SK-N-SH (cell line): Measurements from ENCODE around the gene PTPRG. TPM values are rescaled to one million over a fixed set of nuclear protein-coding genes. Genes with fewer than 3 reads are reported as not detected.

Experiments
- CTCF ChIA-PET: fragments of 300-600, 350-600 bp; formaldehyde crosslinking; extraction: SDS; loops from one replicate; lab custom pipeline; 2021; lab: Yijun Ruan, JAX
- POLR2A ChIA-PET: fragments of 350-600 bp; sonication (Branson Sonifier 250); formaldehyde crosslinking; extraction: SDS; loops from one replicate; lab custom pipeline; 2020; ENCODE audit warnings: antibody characterized with exemption, inconsistent platforms; lab: Yijun Ruan, JAX
- DNase-seq: peaks from one replicate; pipeline ENCODE4 v3.0.0; 2012
- H2AFZ ChIP-seq: fragments of 200-600 bp; sonication (generic); 2 replicates; pipeline ENCODE4 v1.8.1; 2016; ENCODE audit warnings: antibody characterized with exemption, mild to moderate bottlenecking, low read depth
- H3F3A ChIP-seq: fragments of 200-600 bp; sonication (generic); replicated peaks from 2 replicates; pipeline ENCODE3; 2016; ENCODE audit warnings: antibody characterized with exemption, mild to moderate bottlenecking; ENCODE audit not compliant: insufficient read depth
- H3K27ac ChIP-seq, 2 experiments: fragments of 200-500 bp in 1 of 2; fragments of 200-600 bp in 1 of 2; sonication (Bioruptor generic) in 1 of 2; sonication (generic), shearing (Covaris generic) in 1 of 2; 2 replicates each; pipeline versions ENCODE4 v1.5.1 to v1.6.1; 2014 to 2016; ENCODE audit warnings: low read depth in 2 of 2, inconsistent platforms in 1 of 2, low read length in 1 of 2, mild to moderate bottlenecking in 1 of 2, mixed read lengths in 1 of 2
- H3K27me3 ChIP-seq: fragments of 200-600 bp; sonication (generic), shearing (Covaris generic); 2 replicates; pipeline ENCODE4 v1.6.1; 2016; ENCODE audit warnings: mixed run types; ENCODE audit not compliant: insufficient read depth
- H3K36me3 ChIP-seq, 2 experiments: fragments of 200-500 bp in 1 of 2; fragments of 200-600 bp in 1 of 2; sonication (Bioruptor generic) in 1 of 2; sonication (generic) in 1 of 2; replicated peaks in 1 of 2; 2 replicates each; pipeline versions ENCODE3 to v1.5.1; 2014 to 2016; ENCODE audit warnings: low read length in 1 of 2, mild to moderate bottlenecking in 1 of 2; ENCODE audit not compliant: insufficient read depth in 2 of 2, control insufficient read depth in 1 of 2
- H3K4me1 ChIP-seq, 2 experiments: fragments of 200-500 bp in 1 of 2; fragments of 200-600 bp in 1 of 2; sonication (Bioruptor generic) in 1 of 2; sonication (generic), shearing (Covaris generic) in 1 of 2; 2 replicates each; pipeline versions ENCODE4 v1.5.1 to v1.6.1; 2014 to 2016; ENCODE audit warnings: low read depth in 1 of 2, low read length in 1 of 2, mixed run types in 1 of 2; ENCODE audit not compliant: insufficient read depth in 2 of 2, control insufficient read depth in 1 of 2
- H3K4me2 ChIP-seq: fragments of 200-600 bp; sonication (generic), shearing (Covaris generic); 2 replicates; pipeline ENCODE4 v1.6.1; 2017; ENCODE audit warnings: mixed run types
- H3K4me3 ChIP-seq, 2 experiments: fragments of 200-500 bp in 1 of 2; fragments of 200-600 bp in 1 of 2; sonication (Bioruptor generic) in 1 of 2; sonication (generic), shearing (Covaris generic) in 1 of 2; 2 replicates each; pipeline versions ENCODE4 v1.5.1 to v1.8.1; 2014 to 2016; ENCODE audit warnings: low read depth in 2 of 2, inconsistent platforms in 1 of 2, low read length in 1 of 2, mild to moderate bottlenecking in 1 of 2, mixed read lengths in 1 of 2, moderate library complexity in 1 of 2
- H3K79me2 ChIP-seq: fragments of 200-600 bp; sonication (generic); 2 replicates; pipeline ENCODE4 v1.8.1; 2017; ENCODE audit warnings: mild to moderate bottlenecking; ENCODE audit not compliant: insufficient read depth
- H3K9ac ChIP-seq: fragments of 200-600 bp; sonication (generic); 2 replicates; pipeline ENCODE4 v1.6.1; 2017; ENCODE audit warnings: mixed run types
- H3K9me2 ChIP-seq: fragments of 200-600 bp; sonication (generic); 2 replicates; pipeline ENCODE4 v1.6.1; 2017; ENCODE audit warnings: mixed run types
- H3K9me3 ChIP-seq: fragments of 200-600 bp; sonication (generic); 2 replicates; pipeline ENCODE4 v1.6.1; 2017; ENCODE audit warnings: mixed run types, mild to moderate bottlenecking, moderate library complexity
- H4K20me1 ChIP-seq: fragments of 200-600 bp; sonication (generic); 2 replicates; pipeline ENCODE4 v1.6.1; 2017; ENCODE audit warnings: mild to moderate bottlenecking, mixed run types; ENCODE audit not compliant: insufficient read depth
- CHD2 ChIP-seq: fragments of 150-350 bp; IDR thresholded peaks from 2 replicates; pipeline ENCODE4 v1.6.1; 2018; ENCODE audit warnings: low read length; ENCODE audit not compliant: partially characterized antibody
- ELF1 ChIP-seq: IDR thresholded peaks from 2 replicates; pipeline ENCODE4 v1.4.0; 2012
- EP300 ChIP-seq, 2 experiments: IDR thresholded peaks; 2 replicates each; pipeline versions ENCODE4 v1.4.0 to v1.6.1; 2012; ENCODE audit warnings: borderline replicate concordance in 1 of 2, low read depth in 1 of 2, low read length in 1 of 2
- EZH2phosphoT487 ChIP-seq: fragments of 200-600 bp; sonication (generic); IDR thresholded peaks from 2 replicates; pipeline ENCODE4 v1.6.1; 2017; ENCODE audit warnings: low read depth, mixed run types, mild to moderate bottlenecking, antibody characterized with exemption, moderate library complexity, borderline replicate concordance
- FOSL2 ChIP-seq: IDR thresholded peaks from 2 replicates; pipeline ENCODE4 v1.4.0; 2012; ENCODE audit warnings: low read depth, mild to moderate bottlenecking, moderate library complexity, borderline replicate concordance
- FOXJ3 ChIP-seq: sonication (generic); formaldehyde crosslinking; IDR thresholded peaks from 2 replicates; pipeline ENCODE4 v1.5.1; 2020; ENCODE audit warnings: mild to moderate bottlenecking, missing genetic modification reagents
- FOXM1 ChIP-seq: IDR thresholded peaks from 2 replicates; pipeline ENCODE4 v1.4.0; 2012; ENCODE audit warnings: low read depth, mild to moderate bottlenecking
- IRF3 ChIP-seq: fragments of 150-350 bp; IDR thresholded peaks from 2 replicates; pipeline ENCODE4 v1.6.1; 2016; ENCODE audit warnings: mild to moderate bottlenecking, low read depth, low read length
- MEF2A ChIP-seq: IDR thresholded peaks from 2 replicates; pipeline ENCODE4 v1.4.0; 2012; ENCODE audit warnings: low read depth, borderline replicate concordance
- MXI1 ChIP-seq: IDR thresholded peaks from 2 replicates; pipeline ENCODE4 v1.6.1; 2012; ENCODE audit warnings: mild to moderate bottlenecking, low read depth, low read length, improper control_type of control experiment
- NFIC ChIP-seq: IDR thresholded peaks from 2 replicates; pipeline ENCODE4 v1.4.0; 2012; ENCODE audit warnings: borderline replicate concordance
- POLR2AphosphoS5 ChIP-seq: IDR thresholded peaks from 2 replicates; pipeline ENCODE4 v1.6.1; 2012; ENCODE audit warnings: low read depth, low read length
- TEAD4 ChIP-seq: IDR thresholded peaks from 2 replicates; pipeline ENCODE4 v1.4.0; 2012; ENCODE audit warnings: mild to moderate bottlenecking, borderline replicate concordance; ENCODE audit not compliant: insufficient read depth
- WGBS: methylation state at CpG from one replicate; pipeline ENCODE4 v1.1.6; 2017; ENCODE audit warnings: low lambda C conversion rate; 5-methylcytosine and 5-hydroxymethylcytosine counted together
- polyA plus RNA-seq, 3 experiments: library from polyadenylated mRNA; depleted of rRNA; stranded (reverse); fragments of >200 nt; gene quantifications; 2 replicates each; pipeline ENCODE4 v1.2.3, GENCODE V29; 2012
- TF ChIP-seq, protein P1 (sequence below): IDR thresholded peaks from 2 replicates; pipeline ENCODE4 v1.4.0; 2012; ENCODE audit warnings: low read depth, borderline replicate concordance
- TF ChIP-seq, protein P2 (sequence below): fragments of 200-600 bp; sonication (generic); IDR thresholded peaks from 2 replicates; pipeline ENCODE4 v1.6.1; 2017; ENCODE audit warnings: antibody characterized with exemption, mild to moderate bottlenecking, moderate library complexity
- TF ChIP-seq, protein P3 (sequence below): IDR thresholded peaks from 2 replicates; pipeline ENCODE4 v1.4.0; 2012; ENCODE audit warnings: low read depth

The PTPRG gene
- polyA plus RNA-seq, 1 of the 3 experiments (the other 2 are of a cell fraction) = 14.1 TPM

DNA sequence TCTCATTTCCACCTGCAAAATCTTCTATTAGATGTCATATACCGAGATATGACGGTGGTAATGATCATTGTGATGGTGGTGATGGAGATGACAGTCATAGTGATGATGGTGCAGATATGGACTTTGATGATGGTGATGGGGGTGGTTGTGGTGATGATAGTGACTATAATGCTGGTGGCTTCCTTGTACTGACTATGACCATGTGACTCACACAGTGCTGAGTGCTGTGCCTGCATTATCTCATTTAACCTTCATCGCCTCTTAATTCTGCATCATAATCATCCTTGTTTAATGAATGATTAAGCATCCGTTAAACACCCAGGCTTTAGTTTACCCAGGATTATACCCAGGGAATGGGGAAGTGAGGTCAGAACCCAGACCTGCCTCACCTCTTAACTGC lies 480.3 kb downstream of the PTPRG start:
- Histone ChIP-seq H3K27me3 (no peaks in the 10 kb centered on the region), H3K9me2 (no peaks in the 10 kb centered on the region), H3F3A (no peaks in the 10 kb centered on the region), H3K4me2 (no peak overlapping the region), H3K27ac (no peak overlapping the region), H3K4me1 (no peaks in the 10 kb centered on the region; a peak in 1 of 4 replicates), H3K36me3 (no peaks in the 10 kb centered on the region), H3K9ac (no peak overlapping the region), H4K20me1 (no peaks in the 10 kb centered on the region), H3K79me2 (no peaks in the 10 kb centered on the region), H3K4me3 (no peak overlapping the region), H2AFZ (no peak overlapping the region), H3K9me3 (no peaks in the 10 kb centered on the region)
- CTCF ChIA-PET = interaction anchor here (1.3 kb wide), 1 partner anchor 10 kb away, joined by 3 read pairs; no protein-coding TSS in a partner anchor
- TF ChIP-seq, protein P1, sequence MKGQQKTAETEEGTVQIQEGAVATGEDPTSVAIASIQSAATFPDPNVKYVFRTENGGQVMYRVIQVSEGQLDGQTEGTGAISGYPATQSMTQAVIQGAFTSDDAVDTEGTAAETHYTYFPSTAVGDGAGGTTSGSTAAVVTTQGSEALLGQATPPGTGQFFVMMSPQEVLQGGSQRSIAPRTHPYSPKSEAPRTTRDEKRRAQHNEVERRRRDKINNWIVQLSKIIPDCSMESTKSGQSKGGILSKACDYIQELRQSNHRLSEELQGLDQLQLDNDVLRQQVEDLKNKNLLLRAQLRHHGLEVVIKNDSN = no peak
- TF ChIP-seq IRF3 (no peak), FOSL2 (no peak), MXI1 (no peak), FOXM1 (no peak), EZH2phosphoT487 (no peak), POLR2AphosphoS5 (no peak), TEAD4 (no peak), CHD2 (no peak), MEF2A (no peak)
- TF ChIP-seq, protein P2, sequence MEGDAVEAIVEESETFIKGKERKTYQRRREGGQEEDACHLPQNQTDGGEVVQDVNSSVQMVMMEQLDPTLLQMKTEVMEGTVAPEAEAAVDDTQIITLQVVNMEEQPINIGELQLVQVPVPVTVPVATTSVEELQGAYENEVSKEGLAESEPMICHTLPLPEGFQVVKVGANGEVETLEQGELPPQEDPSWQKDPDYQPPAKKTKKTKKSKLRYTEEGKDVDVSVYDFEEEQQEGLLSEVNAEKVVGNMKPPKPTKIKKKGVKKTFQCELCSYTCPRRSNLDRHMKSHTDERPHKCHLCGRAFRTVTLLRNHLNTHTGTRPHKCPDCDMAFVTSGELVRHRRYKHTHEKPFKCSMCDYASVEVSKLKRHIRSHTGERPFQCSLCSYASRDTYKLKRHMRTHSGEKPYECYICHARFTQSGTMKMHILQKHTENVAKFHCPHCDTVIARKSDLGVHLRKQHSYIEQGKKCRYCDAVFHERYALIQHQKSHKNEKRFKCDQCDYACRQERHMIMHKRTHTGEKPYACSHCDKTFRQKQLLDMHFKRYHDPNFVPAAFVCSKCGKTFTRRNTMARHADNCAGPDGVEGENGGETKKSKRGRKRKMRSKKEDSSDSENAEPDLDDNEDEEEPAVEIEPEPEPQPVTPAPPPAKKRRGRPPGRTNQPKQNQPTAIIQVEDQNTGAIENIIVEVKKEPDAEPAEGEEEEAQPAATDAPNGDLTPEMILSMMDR = no peak
- TF ChIP-seq, protein P3, sequence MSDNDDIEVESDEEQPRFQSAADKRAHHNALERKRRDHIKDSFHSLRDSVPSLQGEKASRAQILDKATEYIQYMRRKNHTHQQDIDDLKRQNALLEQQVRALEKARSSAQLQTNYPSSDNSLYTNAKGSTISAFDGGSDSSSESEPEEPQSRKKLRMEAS = no peak
- 92% methylated on average over 4 of the region's 4 CpGs for WGBS
- DNase-seq = no peak
- POLR2A ChIA-PET = no interaction called here

- no peak overlapping the region for H3K4me3 ChIP-seq
- H3F3A ChIP-seq = no peaks in the 10 kb centered on the region
- no peaks in the 10 kb centered on the region for H3K36me3 ChIP-seq
- H3K4me2 ChIP-seq = no peak overlapping the region
- no peaks in the 10 kb centered on the region for H3K9me3 ChIP-seq
- no peak for TF ChIP-seq EP300 (IDR thresholded peaks at IDR 0.05; ENCODE audit: borderline replicate concordance in 1 of 2, low read depth in 1 of 2, low read length in 1 of 2)
- TF ChIP-seq FOXJ3 (CRISPR knock-in tag) = no peak
- TF ChIP-seq NFIC = no peak
- TF ChIP-seq, protein P2 = no peak
- TF ChIP-seq ELF1 = no peak
- DNase-seq = no peak
- 77% methylated on average over 5 of the region's 5 CpGs for WGBS
- H3K79me2 ChIP-seq = no peaks in the 10 kb centered on the region
- CTCF ChIA-PET = interaction anchor here (1.0 to 1.6 kb wide), 4 partner anchors 9 to 562 kb away, joined by 3 to 6 read pairs (median 3); no protein-coding TSS in a partner anchor
- no peak overlapping the region for H3K9ac ChIP-seq
- POLR2A ChIA-PET = no interaction called here
- no peak overlapping the region for H3K27ac ChIP-seq
- no peaks in the 10 kb centered on the region for H4K20me1 ChIP-seq
- H3K9me2 ChIP-seq = no peaks in the 10 kb centered on the region
- no peaks in the 10 kb centered on the region for H3K27me3 ChIP-seq
- no peak overlapping the region for H2AFZ ChIP-seq
- no peaks in the 10 kb centered on the region for H3K4me1 ChIP-seq
Measured at GRCh38 chr3:62044874-62045411, 483.6 kb downstream of the PTPRG start.
